Measurements from ENCODE around the gene LRRC1. TPM values are rescaled to one million over a fixed set of nuclear protein-coding genes. Genes with fewer than 3 reads are reported as not detected.

The LRRC1 gene
- total and polyA plus RNA-seq, 8 donors = 8.6 to 16.4 (median 10.3) TPM

DNA sequence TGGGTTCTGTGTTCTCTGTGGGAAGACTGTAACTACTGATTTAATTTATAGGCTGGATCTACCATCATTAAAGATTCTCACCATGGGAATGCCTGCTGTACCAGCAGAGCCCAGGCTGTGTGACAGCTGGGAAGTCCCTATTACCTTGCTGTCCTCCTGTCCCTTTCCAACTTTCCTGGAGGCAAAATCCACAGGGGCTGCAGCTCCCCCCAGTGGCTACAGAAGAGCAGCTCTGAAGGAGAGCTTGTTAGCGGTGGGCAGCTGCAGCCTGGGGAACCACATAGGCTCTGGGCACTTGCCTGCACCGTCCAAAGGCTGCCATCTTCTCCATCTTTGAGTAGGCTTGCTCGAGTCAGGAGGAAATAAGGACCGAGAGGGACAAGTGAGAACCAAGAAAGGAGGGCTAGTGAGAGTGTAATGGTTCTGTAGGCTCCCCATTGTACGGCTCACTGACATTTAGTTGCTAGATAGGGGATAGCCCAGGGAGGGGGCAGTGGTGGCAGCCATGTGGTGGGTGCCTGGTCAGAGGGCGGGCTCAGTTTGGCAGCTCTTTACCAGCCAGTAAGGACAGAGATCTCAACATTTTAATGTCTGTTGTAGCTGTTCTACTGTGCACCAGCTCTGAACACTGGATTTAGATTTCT is 161.4 kb downstream of the LRRC1 start:
- Histone ChIP-seq H3K4me3 (no peak overlapping the region), H3K27ac (no peak overlapping the region), H3K36me3 (no peaks in the 10 kb centered on the region), H3K4me1 (no peaks in the 10 kb centered on the region), H3K9me3 (peaks cover 0 to 3% of the 10 kb centered on the region in 2 donors), H3K27me3 (no peaks in the 10 kb centered on the region)
- intact Hi-C loops (cut with DNase I) = no loop called here
- DNase-seq = peak; percentile 31 to 80 (median 60)
- peak; percentile 97 for ATAC-seq
- TF ChIP-seq, protein P1, sequence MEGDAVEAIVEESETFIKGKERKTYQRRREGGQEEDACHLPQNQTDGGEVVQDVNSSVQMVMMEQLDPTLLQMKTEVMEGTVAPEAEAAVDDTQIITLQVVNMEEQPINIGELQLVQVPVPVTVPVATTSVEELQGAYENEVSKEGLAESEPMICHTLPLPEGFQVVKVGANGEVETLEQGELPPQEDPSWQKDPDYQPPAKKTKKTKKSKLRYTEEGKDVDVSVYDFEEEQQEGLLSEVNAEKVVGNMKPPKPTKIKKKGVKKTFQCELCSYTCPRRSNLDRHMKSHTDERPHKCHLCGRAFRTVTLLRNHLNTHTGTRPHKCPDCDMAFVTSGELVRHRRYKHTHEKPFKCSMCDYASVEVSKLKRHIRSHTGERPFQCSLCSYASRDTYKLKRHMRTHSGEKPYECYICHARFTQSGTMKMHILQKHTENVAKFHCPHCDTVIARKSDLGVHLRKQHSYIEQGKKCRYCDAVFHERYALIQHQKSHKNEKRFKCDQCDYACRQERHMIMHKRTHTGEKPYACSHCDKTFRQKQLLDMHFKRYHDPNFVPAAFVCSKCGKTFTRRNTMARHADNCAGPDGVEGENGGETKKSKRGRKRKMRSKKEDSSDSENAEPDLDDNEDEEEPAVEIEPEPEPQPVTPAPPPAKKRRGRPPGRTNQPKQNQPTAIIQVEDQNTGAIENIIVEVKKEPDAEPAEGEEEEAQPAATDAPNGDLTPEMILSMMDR (IDR thresholded peaks at IDR 0.05) = peak; percentile 42 to 57

- no peaks in the 10 kb centered on the region for H3K9me3 ChIP-seq
- ATAC-seq (no peak), DNase-seq (no peak)
- TF ChIP-seq, protein P1 (IDR thresholded peaks at IDR 0.05) = no peak
- H3K4me3 ChIP-seq = no peak overlapping the region
- H3K4me1 ChIP-seq = no peaks in the 10 kb centered on the region
- H3K36me3 ChIP-seq = no peaks in the 10 kb centered on the region
- no peaks in the 10 kb centered on the region for H3K27me3 ChIP-seq
- intact Hi-C loops (cut with DNase I) = no loop called here
- no peak overlapping the region for H3K27ac ChIP-seq
Observed at GRCh38 chr6:53956804-53957203, 162.0 kb downstream of the LRRC1 start.

GRCh38 chr6:53959717-53960116 is 164.9 kb downstream of the LRRC1 start:
- no peaks in the 10 kb centered on the region for H3K36me3 ChIP-seq
- no peaks in the 10 kb centered on the region for H3K27me3 ChIP-seq
- no peak overlapping the region for H3K27ac ChIP-seq
- no peak overlapping the region for H3K4me3 ChIP-seq
- intact Hi-C loops (cut with DNase I) = no loop called here
- DNase-seq (no peak), ATAC-seq (no peak)
- H3K4me1 ChIP-seq = no peaks in the 10 kb centered on the region
- TF ChIP-seq, protein P1 (IDR thresholded peaks at IDR 0.05) = no peak
- H3K9me3 ChIP-seq = no peaks in the 10 kb centered on the region

DNA sequence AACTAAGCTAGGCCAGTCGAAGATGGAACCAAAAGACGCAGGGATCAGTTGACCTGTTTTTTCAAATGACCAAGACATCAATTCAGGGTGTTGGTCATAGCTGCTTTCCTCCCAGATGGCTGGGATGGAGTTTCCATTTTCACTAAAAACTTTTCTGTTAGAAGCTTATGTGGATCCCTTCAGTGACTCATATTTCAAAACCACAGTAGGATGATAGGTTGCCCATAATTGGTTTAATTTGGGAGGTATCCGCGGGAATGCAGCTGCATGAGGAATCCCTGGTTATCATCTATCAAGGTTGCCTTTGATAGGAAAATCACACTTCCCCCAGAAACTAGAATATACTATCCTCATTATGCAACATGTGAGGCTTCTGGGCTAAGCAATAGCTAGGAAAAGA is 165.5 kb downstream of the LRRC1 start:
- Histone ChIP-seq H3K4me1 (no peaks in the 10 kb centered on the region), H3K27ac (no peak overlapping the region), H3K9me3 (no peaks in the 10 kb centered on the region), H3K27me3 (no peaks in the 10 kb centered on the region), H3K4me3 (no peak overlapping the region), H3K36me3 (no peaks in the 10 kb centered on the region)
- no peak for ATAC-seq
- no peak for DNase-seq
- intact Hi-C loops (cut with DNase I) = no loop called here
- TF ChIP-seq, protein P1 (IDR thresholded peaks at IDR 0.05) = no peak

- H3K9me3 ChIP-seq = no peaks in the 10 kb centered on the region
- TF ChIP-seq, protein P1 (IDR thresholded peaks at IDR 0.05) = no peak
- H3K36me3 ChIP-seq = no peaks in the 10 kb centered on the region
- H3K27me3 ChIP-seq = no peaks in the 10 kb centered on the region
- H3K4me3 ChIP-seq = no peak overlapping the region
- DNase-seq (no peak), ATAC-seq (peak; percentile 44)
- H3K4me1 ChIP-seq = no peaks in the 10 kb centered on the region
- H3K27ac ChIP-seq = no peak overlapping the region
- intact Hi-C loops (cut with DNase I) = no loop called here
Observed at GRCh38 chr6:53961679-53962370, 167.0 kb downstream of the LRRC1 start.

Measured in left lung (tissue), 10 donors.